KOPT-K1 (cell line): ENCODE measurements around the gene KRTAP5-4.
"Not testable (repeated sequence)": the region's sequence is repeated elsewhere in the genome, so short reads cannot be mapped to it uniquely, and the experiment has no call there.

Experiments used
- H3K27ac ChIP-seq: fragments of 200-600 bp; sonication (generic); 2 replicates; pipeline ENCODE4 v1.5.1; 2016; ENCODE audit warnings: antibody characterized with exemption, mild to moderate bottlenecking, low read depth, low read length; ENCODE audit not compliant: poor library complexity, severe bottlenecking
- H3K36me3 ChIP-seq: fragments of 200-600 bp; sonication (generic); 2 replicates; pipeline ENCODE4 v1.5.1; 2017; ENCODE audit warnings: antibody characterized with exemption, mild to moderate bottlenecking, low read length, moderate library complexity; ENCODE audit not compliant: insufficient read depth
- H3K9me3 ChIP-seq: fragments of 200-600 bp; sonication (generic); 2 replicates; pipeline ENCODE4 v1.5.1; 2017; ENCODE audit warnings: antibody characterized with exemption, low read length, mild to moderate bottlenecking; ENCODE audit not compliant: insufficient read depth, poor library complexity, severe bottlenecking

KRTAP5-4 gene

GRCh38 chr11:1603629-1604028, 18.3 kb downstream of the KRTAP5-4 start:
- Histone ChIP-seq H3K9me3 (no peaks in the 10 kb centered on the region), H3K36me3 (no peaks in the 10 kb centered on the region), H3K27ac (no peak overlapping the region)

GRCh38 chr11:1601663-1602062, 20.3 kb downstream of the KRTAP5-4 start:
- not testable (repeated sequence) for H3K36me3 ChIP-seq, H3K27ac ChIP-seq, H3K9me3 ChIP-seq

GRCh38 chr11:1600626-1601025, 21.3 kb downstream of the KRTAP5-4 start:
- Histone ChIP-seq H3K9me3 (no peaks in the 10 kb centered on the region), H3K27ac (no peak overlapping the region), H3K36me3 (no peaks in the 10 kb centered on the region)

GRCh38 chr11:1598816-1599215, 23.1 kb downstream of the KRTAP5-4 start:
- Histone ChIP-seq H3K9me3 (no peaks in the 10 kb centered on the region), H3K36me3 (no peaks in the 10 kb centered on the region), H3K27ac (no peak overlapping the region)

- H3K27ac ChIP-seq, H3K36me3 ChIP-seq, H3K9me3 ChIP-seq: not testable (repeated sequence)
Observed at GRCh38 chr11:1598406-1598805, 23.5 kb downstream of the KRTAP5-4 start.

- H3K36me3 ChIP-seq = no peaks in the 10 kb centered on the region
- no peak within 1 kb of the TSS for H3K27ac ChIP-seq
Observed at GRCh38 chr11:1597994-1598380, 24.0 kb downstream of the KRTAP5-4 start, which contains the start of gene KRTAP5-2. Gene KRTAP5-2, minus strand, starts transcription at chr11:1598294. Its CDS starts 44 bp downstream, at chr11:1598250.

GRCh38 chr11:1597331-1597993, 24.5 kb downstream of the KRTAP5-4 start:
- Histone ChIP-seq H3K36me3 (no peaks in the 10 kb centered on the region), H3K27ac (no peak overlapping the region), H3K9me3 (no peaks in the 10 kb centered on the region)

More at GRCh38 chr11:1597994-1598380, 24.0 kb downstream of the KRTAP5-4 start, which contains the start of gene KRTAP5-2:
- no peaks in the 10 kb centered on the region for H3K9me3 ChIP-seq

- H3K9me3 ChIP-seq, H3K36me3 ChIP-seq, H3K27ac ChIP-seq: not testable (repeated sequence)
Observed at GRCh38 chr11:1596576-1597121, 25.3 kb downstream of the KRTAP5-4 start.

- H3K36me3 ChIP-seq, H3K27ac ChIP-seq, H3K9me3 ChIP-seq: not testable (repeated sequence)
Observed at GRCh38 chr11:1595994-1596575, 25.9 kb downstream of the KRTAP5-4 start.

- Histone ChIP-seq H3K27ac (no peak overlapping the region), H3K9me3 (no peaks in the 10 kb centered on the region), H3K36me3 (no peaks in the 10 kb centered on the region)
Observed at GRCh38 chr11:1592628-1593027, 29.3 kb downstream of the KRTAP5-4 start.

- Histone ChIP-seq H3K9me3 (no peaks in the 10 kb centered on the region), H3K36me3 (no peaks in the 10 kb centered on the region), H3K27ac (no peak overlapping the region)
Observed at GRCh38 chr11:1589996-1590395, 31.9 kb downstream of the KRTAP5-4 start.

GRCh38 chr11:1589191-1589963, 32.6 kb downstream of the KRTAP5-4 start:
- not testable (repeated sequence) for H3K27ac ChIP-seq, H3K9me3 ChIP-seq, H3K36me3 ChIP-seq

- Histone ChIP-seq H3K27ac (no peak overlapping the region), H3K9me3 (peaks cover 6% of the 10 kb centered on the region), H3K36me3 (no peaks in the 10 kb centered on the region)
Observed at GRCh38 chr11:1586699-1587098, 35.2 kb downstream of the KRTAP5-4 start.

GRCh38 chr11:1584661-1585370, 37.1 kb downstream of the KRTAP5-4 start, which contains the start of gene KRTAP5-1:
Gene KRTAP5-1, minus strand, starts transcription at chr11:1585283. Its CDS starts 34 bp downstream, at chr11:1585249.
- not testable (repeated sequence) for H3K27ac ChIP-seq, H3K36me3 ChIP-seq
- H3K9me3 ChIP-seq = peaks cover 17% of the 10 kb centered on the region

GRCh38 chr11:1582909-1583308, 39.0 kb downstream of the KRTAP5-4 start:
- not testable (repeated sequence) for H3K27ac ChIP-seq, H3K36me3 ChIP-seq
- H3K9me3 ChIP-seq = peaks cover 26% of the 10 kb centered on the region
